IPS-15b (cell line): ENCODE data around the gene VRK2.
"Not testable (repeated sequence)": the region's sequence is repeated elsewhere in the genome, so short reads cannot be mapped to it uniquely, and the experiment has no call there.

Experiments
- H3K27me3 ChIP-seq: one replicate; pipeline ENCODE4 v1.6.1; 2013; ENCODE audit warnings: low read length; ENCODE audit not compliant: control insufficient read depth, insufficient read depth
- H3K36me3 ChIP-seq: one replicate; pipeline ENCODE4 v1.6.1; 2013; ENCODE audit warnings: low read length; ENCODE audit not compliant: control insufficient read depth, insufficient read depth
- H3K4me1 ChIP-seq: one replicate; pipeline ENCODE4 v1.6.1; 2013; ENCODE audit warnings: mild to moderate bottlenecking, low read length; ENCODE audit not compliant: control insufficient read depth, insufficient read depth
- H3K4me3 ChIP-seq: one replicate; pipeline ENCODE4 v1.5.1; 2013; ENCODE audit warnings: low read depth, low read length
- H3K9ac ChIP-seq: one replicate; pipeline ENCODE4 v1.6.1; 2013; ENCODE audit warnings: low read depth, mild to moderate bottlenecking, low read length
- H3K9me3 ChIP-seq: one replicate; pipeline ENCODE4 v1.6.1; 2013; ENCODE audit warnings: mild to moderate bottlenecking, low read length; ENCODE audit not compliant: control insufficient read depth, insufficient read depth

Gene VRK2

GRCh38 chr2:58122040-58122439 is 75.4 kb downstream of the VRK2 start:
- H3K36me3 ChIP-seq, result no peaks in the 10 kb centered on the region

GRCh38 chr2:58122540-58122939 is 75.9 kb downstream of the VRK2 start:
- Histone ChIP-seq H3K4me1 (no peaks in the 10 kb centered on the region), H3K4me3 (no peak overlapping the region), H3K27me3 (no peaks in the 10 kb centered on the region), H3K36me3 (no peaks in the 10 kb centered on the region), H3K9me3 (no peaks in the 10 kb centered on the region), H3K9ac (no peak overlapping the region)

More at GRCh38 chr2:58122040-58122439, 75.4 kb downstream of the VRK2 start:
- no peaks in the 10 kb centered on the region for H3K4me1 ChIP-seq
- no peaks in the 10 kb centered on the region for H3K27me3 ChIP-seq
- no peaks in the 10 kb centered on the region for H3K9me3 ChIP-seq
- H3K9ac ChIP-seq, result no peak overlapping the region
- H3K4me3 ChIP-seq, result no peak overlapping the region

GRCh38 chr2:58127111-58127510 is 80.5 kb downstream of the VRK2 start:
- no peaks in the 10 kb centered on the region for H3K36me3 ChIP-seq
- no peaks in the 10 kb centered on the region for H3K4me1 ChIP-seq

GRCh38 chr2:58130238-58130637 is 83.6 kb downstream of the VRK2 start:
- Histone ChIP-seq H3K9ac (no peak overlapping the region), H3K9me3 (no peaks in the 10 kb centered on the region), H3K4me1 (no peaks in the 10 kb centered on the region), H3K4me3 (no peak overlapping the region), H3K27me3 (no peaks in the 10 kb centered on the region), H3K36me3 (no peaks in the 10 kb centered on the region)

More at GRCh38 chr2:58127111-58127510, 80.5 kb downstream of the VRK2 start:
- Histone ChIP-seq H3K9me3 (no peaks in the 10 kb centered on the region), H3K27me3 (no peaks in the 10 kb centered on the region), H3K4me3 (no peak overlapping the region), H3K9ac (no peak overlapping the region)

GRCh38 chr2:58131191-58132011 is 84.8 kb downstream of the VRK2 start:
- no peaks in the 10 kb centered on the region for H3K36me3 ChIP-seq
- H3K4me3 ChIP-seq, result no peak overlapping the region
- no peaks in the 10 kb centered on the region for H3K9me3 ChIP-seq
- no peaks in the 10 kb centered on the region for H3K27me3 ChIP-seq
- no peak overlapping the region for H3K9ac ChIP-seq
- no peaks in the 10 kb centered on the region for H3K4me1 ChIP-seq

- Histone ChIP-seq H3K9ac (no peak overlapping the region), H3K9me3 (no peaks in the 10 kb centered on the region), H3K4me1 (no peaks in the 10 kb centered on the region), H3K4me3 (no peak overlapping the region), H3K27me3 (no peaks in the 10 kb centered on the region), H3K36me3 (no peaks in the 10 kb centered on the region)
Measured at GRCh38 chr2:58133395-58133794, 86.8 kb downstream of the VRK2 start.

GRCh38 chr2:58135861-58136260 is 89.3 kb downstream of the VRK2 start:
- Histone ChIP-seq H3K36me3 (no peaks in the 10 kb centered on the region), H3K9me3 (no peaks in the 10 kb centered on the region), H3K4me1 (no peaks in the 10 kb centered on the region), H3K4me3 (no peak overlapping the region), H3K27me3 (no peaks in the 10 kb centered on the region), H3K9ac (no peak overlapping the region)

GRCh38 chr2:58137221-58137620 is 90.6 kb downstream of the VRK2 start:
- H3K4me1 ChIP-seq, result no peaks in the 10 kb centered on the region
- no peak overlapping the region for H3K9ac ChIP-seq
- H3K36me3 ChIP-seq, result no peaks in the 10 kb centered on the region
- H3K27me3 ChIP-seq, result no peaks in the 10 kb centered on the region
- H3K4me3 ChIP-seq, result no peak overlapping the region
- no peaks in the 10 kb centered on the region for H3K9me3 ChIP-seq

GRCh38 chr2:58137856-58138255 is 91.2 kb downstream of the VRK2 start:
- Histone ChIP-seq H3K36me3 (no peaks in the 10 kb centered on the region), H3K27me3 (no peaks in the 10 kb centered on the region)

GRCh38 chr2:58138396-58139030 is 91.9 kb downstream of the VRK2 start:
- Histone ChIP-seq H3K9ac (no peak overlapping the region), H3K36me3 (no peaks in the 10 kb centered on the region), H3K27me3 (no peaks in the 10 kb centered on the region), H3K4me1 (no peaks in the 10 kb centered on the region), H3K9me3 (no peaks in the 10 kb centered on the region), H3K4me3 (no peak overlapping the region)

More at GRCh38 chr2:58137856-58138255, 91.2 kb downstream of the VRK2 start:
- Histone ChIP-seq H3K4me1 (no peaks in the 10 kb centered on the region), H3K9me3 (no peaks in the 10 kb centered on the region), H3K9ac (no peak overlapping the region), H3K4me3 (no peak overlapping the region)

GRCh38 chr2:58140508-58141072 is 94.0 kb downstream of the VRK2 start:
- no peaks in the 10 kb centered on the region for H3K9me3 ChIP-seq

GRCh38 chr2:58145769-58146168 is 99.2 kb downstream of the VRK2 start:
- not testable (repeated sequence) for H3K27me3 ChIP-seq, H3K9ac ChIP-seq, H3K36me3 ChIP-seq, H3K4me1 ChIP-seq, H3K4me3 ChIP-seq, H3K9me3 ChIP-seq

More at GRCh38 chr2:58140508-58141072, 94.0 kb downstream of the VRK2 start:
- Histone ChIP-seq H3K27me3 (no peaks in the 10 kb centered on the region), H3K4me1 (no peaks in the 10 kb centered on the region), H3K4me3 (no peak overlapping the region), H3K36me3 (no peaks in the 10 kb centered on the region), H3K9ac (no peak overlapping the region)
